ENCODE data around the gene FNBP1L. TPM values are rescaled to one million over a fixed set of nuclear protein-coding genes. Genes with fewer than 3 reads are reported as not detected.

FNBP1L gene
- total and polyA plus RNA-seq, 10 of the 15 experiments (the other 5 are each of a cell fraction or from before 2014, with no cell fraction given), result 0.02 to 0.12 (median 0.07) TPM; not detected in 4

- no peaks in the 10 kb centered on the region for H3K9me3 ChIP-seq (replicated peaks; ENCODE audit: control insufficient read depth, insufficient read depth, low read length)
- no peak overlapping the region for H3K9ac ChIP-seq (ENCODE audit: control insufficient read depth, insufficient read depth, low read length)
- H2AFZ ChIP-seq (ENCODE audit: control insufficient read depth, low read depth, low read length), result no peak overlapping the region
- ChIA-PET RAD21 (ENCODE audit: unreplicated experiment) (interaction anchor here (0.7 to 1.7 kb wide), 3 partner anchors 16 to 256 kb away, joined by 3 to 4 read pairs (median 3); no protein-coding TSS in a partner anchor), CTCF (interaction anchor here (0.6 to 2.9 kb wide), 6 partner anchors 23 to 252 kb away, joined by 3 to 12 read pairs (median 4); no protein-coding TSS in a partner anchor), SMC1A (ENCODE audit: uncharacterized antibody, unreplicated experiment) (interaction anchor here (0.8 to 1.9 kb wide), 6 partner anchors 11 to 148 kb away, joined by 3 to 6 read pairs (median 5); no protein-coding TSS in a partner anchor), POLR2A (interaction anchor here (0.9 to 1.3 kb wide), 2 partner anchors 9 to 14 kb away, joined by 3 read pairs; no protein-coding TSS in a partner anchor)
- intact Hi-C loops (cut with micrococcal nuclease; ENCODE audit: unreplicated experiment), result no loop called here
- TF ChIP-seq GABPA (IDR thresholded peaks at IDR 0.05; ENCODE audit: low read depth) (no peak), POLR2AphosphoS2 (IDR thresholded peaks at IDR 0.05; ENCODE audit: low read depth, low read length) (no peak), SIN3A (IDR thresholded peaks at IDR 0.05; ENCODE audit: low read depth, low read length) (no peak), STAT3 (IDR thresholded peaks at IDR 0.05; ENCODE audit: low read depth, low read length) (no peak), RCOR1 (conservative IDR thresholded peaks at IDR 0.05; ENCODE audit: low read depth, low read length) (no peak), TCF12 (IDR thresholded peaks at IDR 0.05; ENCODE audit: low read depth, low read length) (no peak), EED (IDR thresholded peaks at IDR 0.05; ENCODE audit: low read depth) (no peak), HDAC6 (IDR thresholded peaks at IDR 0.05; ENCODE audit: unreplicated experiment) (no peak)
- TF ChIP-seq, protein P1, sequence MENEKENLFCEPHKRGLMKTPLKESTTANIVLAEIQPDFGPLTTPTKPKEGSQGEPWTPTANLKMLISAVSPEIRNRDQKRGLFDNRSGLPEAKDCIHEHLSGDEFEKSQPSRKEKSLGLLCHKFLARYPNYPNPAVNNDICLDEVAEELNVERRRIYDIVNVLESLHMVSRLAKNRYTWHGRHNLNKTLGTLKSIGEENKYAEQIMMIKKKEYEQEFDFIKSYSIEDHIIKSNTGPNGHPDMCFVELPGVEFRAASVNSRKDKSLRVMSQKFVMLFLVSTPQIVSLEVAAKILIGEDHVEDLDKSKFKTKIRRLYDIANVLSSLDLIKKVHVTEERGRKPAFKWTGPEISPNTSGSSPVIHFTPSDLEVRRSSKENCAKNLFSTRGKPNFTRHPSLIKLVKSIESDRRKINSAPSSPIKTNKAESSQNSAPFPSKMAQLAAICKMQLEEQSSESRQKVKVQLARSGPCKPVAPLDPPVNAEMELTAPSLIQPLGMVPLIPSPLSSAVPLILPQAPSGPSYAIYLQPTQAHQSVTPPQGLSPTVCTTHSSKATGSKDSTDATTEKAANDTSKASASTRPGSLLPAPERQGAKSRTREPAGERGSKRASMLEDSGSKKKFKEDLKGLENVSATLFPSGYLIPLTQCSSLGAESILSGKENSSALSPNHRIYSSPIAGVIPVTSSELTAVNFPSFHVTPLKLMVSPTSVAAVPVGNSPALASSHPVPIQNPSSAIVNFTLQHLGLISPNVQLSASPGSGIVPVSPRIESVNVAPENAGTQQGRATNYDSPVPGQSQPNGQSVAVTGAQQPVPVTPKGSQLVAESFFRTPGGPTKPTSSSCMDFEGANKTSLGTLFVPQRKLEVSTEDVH (IDR thresholded peaks at IDR 0.05; ENCODE audit: low read depth, partially characterized antibody), result no peak
- TF ChIP-seq, protein P2, sequence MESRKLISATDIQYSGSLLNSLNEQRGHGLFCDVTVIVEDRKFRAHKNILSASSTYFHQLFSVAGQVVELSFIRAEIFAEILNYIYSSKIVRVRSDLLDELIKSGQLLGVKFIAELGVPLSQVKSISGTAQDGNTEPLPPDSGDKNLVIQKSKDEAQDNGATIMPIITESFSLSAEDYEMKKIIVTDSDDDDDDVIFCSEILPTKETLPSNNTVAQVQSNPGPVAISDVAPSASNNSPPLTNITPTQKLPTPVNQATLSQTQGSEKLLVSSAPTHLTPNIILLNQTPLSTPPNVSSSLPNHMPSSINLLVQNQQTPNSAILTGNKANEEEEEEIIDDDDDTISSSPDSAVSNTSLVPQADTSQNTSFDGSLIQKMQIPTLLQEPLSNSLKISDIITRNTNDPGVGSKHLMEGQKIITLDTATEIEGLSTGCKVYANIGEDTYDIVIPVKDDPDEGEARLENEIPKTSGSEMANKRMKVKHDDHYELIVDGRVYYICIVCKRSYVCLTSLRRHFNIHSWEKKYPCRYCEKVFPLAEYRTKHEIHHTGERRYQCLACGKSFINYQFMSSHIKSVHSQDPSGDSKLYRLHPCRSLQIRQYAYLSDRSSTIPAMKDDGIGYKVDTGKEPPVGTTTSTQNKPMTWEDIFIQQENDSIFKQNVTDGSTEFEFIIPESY (IDR thresholded peaks at IDR 0.05), result no peak
- no peaks in the 10 kb centered on the region for H3K79me2 ChIP-seq (ENCODE audit: control insufficient read depth, insufficient read depth, low read length)
- no peaks in the 10 kb centered on the region for H3K36me3 ChIP-seq (ENCODE audit: control insufficient read depth in 2 of 2, insufficient read depth in 2 of 2, low read length in 1 of 2)
- DNase-seq (ENCODE audit: low read depth, low spot score) (no peak), FAIRE-seq (no peak), ATAC-seq (no peak)
- no peaks in the 10 kb centered on the region; a peak in 1 of 4 replicates for H3K27me3 ChIP-seq (replicated peaks in 1 of 2; ENCODE audit: control insufficient read depth in 2 of 2, insufficient read depth in 2 of 2, low read length in 1 of 2)
- H3K4me3 ChIP-seq, result no peak overlapping the region
- H3K27ac ChIP-seq (ENCODE audit: control insufficient read depth, insufficient read depth), result no peak overlapping the region
- peaks cover 6% of the 10 kb centered on the region for H4K20me1 ChIP-seq (ENCODE audit: control insufficient read depth, insufficient read depth)
- no TSS peak for BruUV-seq (replicated peaks)
- WGBS (ENCODE audit: insufficient coverage, insufficient replicate concordance, low lambda C conversion rate, missing lambda C conversion rate), result 86% methylated on average over 6 of the region's 6 CpGs
- H3K4me2 ChIP-seq (ENCODE audit: control insufficient read depth, insufficient read depth), result no peak overlapping the region
- H3K4me1 ChIP-seq (ENCODE audit: control insufficient read depth, insufficient read depth, low read length), result peaks cover 4% of the 10 kb centered on the region
- in situ Hi-C loops (cut with MboI), result no loop called here
Measured at GRCh38 chr1:93592551-93592949, 144.6 kb downstream of the FNBP1L start.

Data from GM12878 (cell line).